NT2/D1 (cell line): Measurements from ENCODE around the gene KRTAP9-6.

Experiments
- YY1 ChIP-seq: IDR thresholded peaks from 2 replicates; pipeline ENCODE4 v1.6.1; 2011; ENCODE audit not compliant: insufficient read length, insufficient read depth
- ZNF274 ChIP-seq: IDR thresholded peaks from 2 replicates; pipeline ENCODE4 v1.6.1; 2011; ENCODE audit warnings: mild to moderate bottlenecking, low read depth, low read length

GRCh38 chr17:41294016-41294415 is 28.8 kb downstream of the KRTAP9-6 start:
- no peak for TF ChIP-seq YY1
- TF ChIP-seq ZNF274 = no peak
